K562 (cell line): ENCODE measurements around the gene MRNIP. TPM values are rescaled to one million over a fixed set of nuclear protein-coding genes. Genes with fewer than 3 reads are reported as not detected.

Experiments
- ARID2 ChIP-seq: fragments of 450-650 bp; IDR thresholded peaks from 2 replicates; pipeline ENCODE4 v1.6.1; 2017; ENCODE audit warnings: antibody characterized with exemption, mild to moderate bottlenecking
- CBFB ChIP-seq: sonication (generic); formaldehyde crosslinking; IDR thresholded peaks from 2 replicates; pipeline ENCODE4 v1.4.0; 2020; ENCODE audit warnings: mild to moderate bottlenecking, missing genetic modification reagents
- EGR1 ChIP-seq: fragments of 450-650 bp; conservative IDR thresholded peaks from 2 replicates; pipeline ENCODE4 v1.6.1; 2017; ENCODE audit warnings: mild to moderate bottlenecking
- EP300 ChIP-seq: IDR thresholded peaks from 2 replicates; pipeline ENCODE4 v1.6.1; 2012; ENCODE audit warnings: low read length, improper control_type of control experiment
- ESRRA ChIP-seq: fragments of 450-650 bp; IDR thresholded peaks from 2 replicates; pipeline ENCODE4 v1.6.1; 2014; ENCODE audit warnings: low read depth, mild to moderate bottlenecking, moderate library complexity, borderline replicate concordance
- HNRNPK ChIP-seq: fragments of 200-400 bp; formaldehyde crosslinking; IDR thresholded peaks from one replicate; pipeline ENCODE4 v1.6.1; 2018; ENCODE audit warnings: mild to moderate bottlenecking, low read depth, low read length; ENCODE audit not compliant: poor library complexity, severe bottlenecking
- NFRKB ChIP-seq: fragments of 450-650 bp; IDR thresholded peaks from 2 replicates; pipeline ENCODE4 v1.6.1; 2016; ENCODE audit warnings: low read depth
- SNIP1 ChIP-seq: fragments of 450-650 bp; IDR thresholded peaks from 2 replicates; pipeline ENCODE4 v1.7.1; 2017; ENCODE audit warnings: low read depth, mild to moderate bottlenecking
- TAF1 ChIP-seq: IDR thresholded peaks from 2 replicates; pipeline ENCODE4 v1.6.1; 2011; ENCODE audit warnings: mild to moderate bottlenecking, low read length, moderate library complexity; ENCODE audit not compliant: insufficient read depth, control insufficient read depth, severe bottlenecking; ENCODE audit errors: extremely low read depth
- ZNF239 ChIP-seq: fragments of 250-450 bp; sonication (Bioruptor Pico); IDR thresholded peaks from 2 replicates; pipeline ENCODE4 v1.4.0; 2020; ENCODE audit warnings: mild to moderate bottlenecking
- polyA plus RNA-seq, 8 experiments: library from polyadenylated mRNA; depleted of rRNA in 4 of 8; stranded (reverse) in 5 of 8; unstranded in 3 of 8; fragments of >200 nt; fragmentation: Nextera tagmentation in 2 of 8; fragmentation: Illumina TruSeq in 1 of 8; extraction: Ambion mirVana in 2 of 8; extraction: Trizol in 1 of 8; gene quantifications; 2 replicates each; pipeline versions ENCODE4 v1.2.1 to v1.2.3, GENCODE V29; 2011 to 2014; ENCODE audit warnings: inconsistent platforms in 1 of 8, missing spikeins in 1 of 8
- total RNA-seq, 7 experiments: library from RNA; depleted of rRNA in 6 of 7; stranded (reverse); fragments of >200 nt in 6 of 7; fragmentation: Illumina TruSeq in 2 of 7; extraction: Trizol in 2 of 7; gene quantifications; 2 replicates each; pipeline versions ENCODE4 v1.2.1 to v1.2.3, GENCODE V29; 2011 to 2021; ENCODE audit warnings: low replicate concordance in 1 of 7
- TF ChIP-seq, protein P1 (sequence below), 2 experiments: fragments of 450-650 bp; formaldehyde crosslinking in 1 of 2; IDR thresholded peaks; 2 replicates each; pipeline versions ENCODE4 v1.4.0 to v1.6.1; 2014 to 2020; ENCODE audit warnings: mild to moderate bottlenecking in 2 of 2, borderline replicate concordance in 1 of 2, low read depth in 1 of 2
- TF ChIP-seq, protein P2 (sequence below): sonication (generic); formaldehyde crosslinking; IDR thresholded peaks from 2 replicates; pipeline ENCODE4 v1.8.0; 2022; ENCODE audit warnings: mild to moderate bottlenecking, missing genetic modification reagents
- TF ChIP-seq, protein P3 (sequence below): sonication (generic); formaldehyde crosslinking; IDR thresholded peaks from 2 replicates; pipeline ENCODE4 v1.4.0; 2020; ENCODE audit warnings: mild to moderate bottlenecking, missing genetic modification reagents
- TF ChIP-seq, protein P4 (sequence below): fragments of 250-450 bp; sonication (Bioruptor Pico); IDR thresholded peaks from 2 replicates; pipeline ENCODE4 v1.8.0; 2021; ENCODE audit warnings: moderate library complexity, mild to moderate bottlenecking, inconsistent platforms

Gene MRNIP
- total and polyA plus RNA-seq, 9 of the 15 experiments (the other 6 are each of a cell fraction or from before 2014, with no cell fraction given), result 3.6 to 39.0 (median 16.8) TPM

DNA sequence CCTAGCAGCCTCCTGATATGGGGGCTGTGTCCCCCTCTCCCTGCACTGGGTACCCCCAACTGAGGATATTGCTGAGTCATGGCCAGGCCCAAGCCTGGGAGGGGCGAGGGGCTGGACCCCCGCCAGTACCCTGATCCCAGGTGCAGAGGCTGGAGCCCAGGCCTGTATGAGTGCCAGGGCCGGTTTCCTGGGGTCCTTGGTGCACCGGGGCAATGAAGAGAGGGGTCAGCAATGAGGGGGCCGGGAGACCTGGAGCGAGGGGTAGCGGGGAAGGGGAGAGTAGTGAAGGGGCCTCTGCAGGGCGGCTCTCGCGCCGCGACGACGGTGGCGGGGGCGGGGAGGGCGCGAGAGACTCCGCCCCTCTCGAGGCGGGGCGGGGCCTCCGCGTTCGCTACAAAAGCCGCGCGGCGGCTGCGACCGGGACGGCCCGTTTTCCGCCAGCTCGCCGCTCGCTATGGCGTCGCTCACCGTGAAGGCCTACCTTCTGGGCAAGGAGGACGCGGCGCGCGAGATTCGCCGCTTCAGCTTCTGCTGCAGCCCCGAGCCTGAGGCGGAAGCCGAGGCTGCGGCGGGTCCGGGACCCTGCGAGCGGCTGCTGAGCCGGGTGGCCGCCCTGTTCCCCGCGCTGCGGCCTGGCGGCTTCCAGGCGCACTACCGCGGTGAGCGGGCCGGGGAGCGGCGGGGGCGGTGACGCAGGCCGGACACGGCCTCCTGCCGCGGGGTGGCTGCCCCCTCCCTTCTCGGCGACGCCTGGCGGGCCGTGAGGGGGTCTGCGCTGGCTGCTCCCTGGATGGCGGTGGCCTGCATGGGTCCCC lies 37.9 kb downstream of the MRNIP start, which contains the start of gene SQSTM1 (continued):
- TF ChIP-seq, protein P1, sequence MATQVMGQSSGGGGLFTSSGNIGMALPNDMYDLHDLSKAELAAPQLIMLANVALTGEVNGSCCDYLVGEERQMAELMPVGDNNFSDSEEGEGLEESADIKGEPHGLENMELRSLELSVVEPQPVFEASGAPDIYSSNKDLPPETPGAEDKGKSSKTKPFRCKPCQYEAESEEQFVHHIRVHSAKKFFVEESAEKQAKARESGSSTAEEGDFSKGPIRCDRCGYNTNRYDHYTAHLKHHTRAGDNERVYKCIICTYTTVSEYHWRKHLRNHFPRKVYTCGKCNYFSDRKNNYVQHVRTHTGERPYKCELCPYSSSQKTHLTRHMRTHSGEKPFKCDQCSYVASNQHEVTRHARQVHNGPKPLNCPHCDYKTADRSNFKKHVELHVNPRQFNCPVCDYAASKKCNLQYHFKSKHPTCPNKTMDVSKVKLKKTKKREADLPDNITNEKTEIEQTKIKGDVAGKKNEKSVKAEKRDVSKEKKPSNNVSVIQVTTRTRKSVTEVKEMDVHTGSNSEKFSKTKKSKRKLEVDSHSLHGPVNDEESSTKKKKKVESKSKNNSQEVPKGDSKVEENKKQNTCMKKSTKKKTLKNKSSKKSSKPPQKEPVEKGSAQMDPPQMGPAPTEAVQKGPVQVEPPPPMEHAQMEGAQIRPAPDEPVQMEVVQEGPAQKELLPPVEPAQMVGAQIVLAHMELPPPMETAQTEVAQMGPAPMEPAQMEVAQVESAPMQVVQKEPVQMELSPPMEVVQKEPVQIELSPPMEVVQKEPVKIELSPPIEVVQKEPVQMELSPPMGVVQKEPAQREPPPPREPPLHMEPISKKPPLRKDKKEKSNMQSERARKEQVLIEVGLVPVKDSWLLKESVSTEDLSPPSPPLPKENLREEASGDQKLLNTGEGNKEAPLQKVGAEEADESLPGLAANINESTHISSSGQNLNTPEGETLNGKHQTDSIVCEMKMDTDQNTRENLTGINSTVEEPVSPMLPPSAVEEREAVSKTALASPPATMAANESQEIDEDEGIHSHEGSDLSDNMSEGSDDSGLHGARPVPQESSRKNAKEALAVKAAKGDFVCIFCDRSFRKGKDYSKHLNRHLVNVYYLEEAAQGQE (IDR thresholded peaks at IDR 0.05; ENCODE audit: borderline replicate concordance), result peak; percentile 42
- TF ChIP-seq, protein P1 (CRISPR knock-in tag; IDR thresholded peaks at IDR 0.05; ENCODE audit: low read depth), result 0 out of 2 replicates have a peak, but pooled peaks have one; percentile 46
- TF ChIP-seq CBFB (CRISPR knock-in tag) (no peak), EP300 (peak; percentile 41; the same call in 1 of the 2 replicates), ESRRA (peak; percentile 44; the same call in 1 of the 2 replicates), SNIP1 (no peak), EGR1 (peak; percentile 85), TAF1 (peak; percentile 74), ARID2 (no peak), NFRKB (peak; percentile 91), HNRNPK (peak; percentile 40), ZNF239 (CRISPR knock-in tag) (peak; percentile 14; the same call in 1 of the 2 replicates)
- TF ChIP-seq, protein P2, sequence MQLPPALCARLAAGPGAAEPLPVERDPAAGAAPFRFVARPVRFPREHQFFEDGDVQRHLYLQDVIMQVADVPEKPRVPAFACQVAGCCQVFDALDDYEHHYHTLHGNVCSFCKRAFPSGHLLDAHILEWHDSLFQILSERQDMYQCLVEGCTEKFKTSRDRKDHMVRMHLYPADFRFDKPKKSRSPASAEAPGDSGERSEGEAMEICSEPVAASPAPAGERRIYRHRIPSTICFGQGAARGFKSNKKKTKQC (CRISPR knock-in tag), result peak; percentile 21
- TF ChIP-seq, protein P3, sequence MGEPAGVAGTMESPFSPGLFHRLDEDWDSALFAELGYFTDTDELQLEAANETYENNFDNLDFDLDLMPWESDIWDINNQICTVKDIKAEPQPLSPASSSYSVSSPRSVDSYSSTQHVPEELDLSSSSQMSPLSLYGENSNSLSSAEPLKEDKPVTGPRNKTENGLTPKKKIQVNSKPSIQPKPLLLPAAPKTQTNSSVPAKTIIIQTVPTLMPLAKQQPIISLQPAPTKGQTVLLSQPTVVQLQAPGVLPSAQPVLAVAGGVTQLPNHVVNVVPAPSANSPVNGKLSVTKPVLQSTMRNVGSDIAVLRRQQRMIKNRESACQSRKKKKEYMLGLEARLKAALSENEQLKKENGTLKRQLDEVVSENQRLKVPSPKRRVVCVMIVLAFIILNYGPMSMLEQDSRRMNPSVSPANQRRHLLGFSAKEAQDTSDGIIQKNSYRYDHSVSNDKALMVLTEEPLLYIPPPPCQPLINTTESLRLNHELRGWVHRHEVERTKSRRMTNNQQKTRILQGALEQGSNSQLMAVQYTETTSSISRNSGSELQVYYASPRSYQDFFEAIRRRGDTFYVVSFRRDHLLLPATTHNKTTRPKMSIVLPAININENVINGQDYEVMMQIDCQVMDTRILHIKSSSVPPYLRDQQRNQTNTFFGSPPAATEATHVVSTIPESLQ (CRISPR knock-in tag), result 0 out of 2 replicates have a peak, but pooled peaks have one; percentile 31
- TF ChIP-seq, protein P4, sequence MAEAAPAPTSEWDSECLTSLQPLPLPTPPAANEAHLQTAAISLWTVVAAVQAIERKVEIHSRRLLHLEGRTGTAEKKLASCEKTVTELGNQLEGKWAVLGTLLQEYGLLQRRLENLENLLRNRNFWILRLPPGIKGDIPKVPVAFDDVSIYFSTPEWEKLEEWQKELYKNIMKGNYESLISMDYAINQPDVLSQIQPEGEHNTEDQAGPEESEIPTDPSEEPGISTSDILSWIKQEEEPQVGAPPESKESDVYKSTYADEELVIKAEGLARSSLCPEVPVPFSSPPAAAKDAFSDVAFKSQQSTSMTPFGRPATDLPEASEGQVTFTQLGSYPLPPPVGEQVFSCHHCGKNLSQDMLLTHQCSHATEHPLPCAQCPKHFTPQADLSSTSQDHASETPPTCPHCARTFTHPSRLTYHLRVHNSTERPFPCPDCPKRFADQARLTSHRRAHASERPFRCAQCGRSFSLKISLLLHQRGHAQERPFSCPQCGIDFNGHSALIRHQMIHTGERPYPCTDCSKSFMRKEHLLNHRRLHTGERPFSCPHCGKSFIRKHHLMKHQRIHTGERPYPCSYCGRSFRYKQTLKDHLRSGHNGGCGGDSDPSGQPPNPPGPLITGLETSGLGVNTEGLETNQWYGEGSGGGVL, result no peak
